ENCODE data around the gene TBC1D24.

GRCh38 chr16:2465653-2466415 is 9.1 kb upstream of the TBC1D24 start:
- TF ChIP-seq CTCF (IDR thresholded peaks at IDR 0.05; ENCODE audit: low read depth, low read length): peak; percentile 54
- TF ChIP-seq, protein P1, sequence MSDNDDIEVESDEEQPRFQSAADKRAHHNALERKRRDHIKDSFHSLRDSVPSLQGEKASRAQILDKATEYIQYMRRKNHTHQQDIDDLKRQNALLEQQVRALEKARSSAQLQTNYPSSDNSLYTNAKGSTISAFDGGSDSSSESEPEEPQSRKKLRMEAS (IDR thresholded peaks at IDR 0.05; ENCODE audit: low read depth, low read length): no peak
- TF ChIP-seq POLR2A (IDR thresholded peaks at IDR 0.05; ENCODE audit: extremely low read depth, insufficient read length): no peak
- 0 out of 2 replicates have a peak, but pooled peaks have one; percentile 13 for TF ChIP-seq MYC (IDR thresholded peaks at IDR 0.05; ENCODE audit: low read depth, low read length)
